Loucy (cell line): Measurements from ENCODE around the gene ZBED1.

ENCODE experiments used
- CTCF ChIP-seq: fragments of 200-600 bp; sonication (generic); conservative IDR thresholded peaks from 2 replicates; pipeline ENCODE4 v1.5.1; 2014; ENCODE audit warnings: mild to moderate bottlenecking, antibody characterized with exemption, low read length
- EZH2phosphoT487 ChIP-seq: fragments of 200-600 bp; IDR thresholded peaks from 2 replicates; pipeline ENCODE4 v1.6.1; 2018; ENCODE audit warnings: antibody characterized with exemption, mild to moderate bottlenecking, moderate library complexity, borderline replicate concordance

GRCh38 chrX:2514131-2514530 is 13.4 kb upstream of the ZBED1 start:
- no peak for TF ChIP-seq CTCF
- TF ChIP-seq EZH2phosphoT487 = no peak
